ENCODE data around the gene THOC7. TPM values are rescaled to one million over a fixed set of nuclear protein-coding genes. Genes with fewer than 3 reads are reported as not detected.

Gene THOC7
- total and polyA plus RNA-seq, 2 experiments from 2014 or later, result 49.1 to 115 TPM

GRCh38 chr3:63877737-63878393 is 14.3 kb upstream of the THOC7 start:
- Histone ChIP-seq H3K27ac (no peak overlapping the region), H3K4me1 (ENCODE audit: low read depth) (peaks cover 23% of the 10 kb centered on the region), H3K9me3 (ENCODE audit: low read depth) (no peaks in the 10 kb centered on the region), H3K4me3 (no peak overlapping the region), H3K36me3 (no peaks in the 10 kb centered on the region), H3K27me3 (no peaks in the 10 kb centered on the region)
- no peak for DNase-seq (ENCODE audit: low read depth in 1 of 2, low spot score in 1 of 2)
- TF ChIP-seq CTCF (IDR thresholded peaks at IDR 0.05; ENCODE audit: low read depth, low read length), result no peak

DNA sequence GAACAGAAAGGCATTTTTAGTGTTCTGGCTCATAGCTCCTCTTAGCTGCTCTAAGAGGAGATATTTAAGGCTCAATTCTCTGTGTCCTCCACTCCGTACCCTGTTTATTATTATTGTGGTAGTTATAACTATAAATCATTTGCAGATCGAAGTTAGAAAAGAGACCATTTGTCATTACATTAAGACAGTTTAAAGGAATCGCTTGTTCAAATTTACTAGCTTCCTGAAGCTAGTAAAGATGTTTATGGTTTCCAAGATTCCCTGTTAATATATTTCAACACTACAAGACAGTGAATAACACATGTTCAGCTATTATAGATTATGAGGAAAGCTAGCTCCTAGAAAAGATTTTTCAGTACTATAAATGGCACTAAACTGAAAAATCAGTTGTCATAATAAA is 12.7 kb upstream of the THOC7 start:
- DNase-seq (ENCODE audit: low read depth in 1 of 2, low spot score in 1 of 2), result no peak
- no peak overlapping the region for H3K4me3 ChIP-seq
- no peaks in the 10 kb centered on the region for H3K27me3 ChIP-seq
- H3K36me3 ChIP-seq, result no peaks in the 10 kb centered on the region
- no peak overlapping the region for H3K27ac ChIP-seq
- TF ChIP-seq CTCF (IDR thresholded peaks at IDR 0.05; ENCODE audit: low read depth, low read length), result no peak
- no peaks in the 10 kb centered on the region for H3K9me3 ChIP-seq (ENCODE audit: low read depth)
- peaks cover 23% of the 10 kb centered on the region for H3K4me1 ChIP-seq (ENCODE audit: low read depth)

- no peaks in the 10 kb centered on the region for H3K27me3 ChIP-seq
- TF ChIP-seq CTCF (IDR thresholded peaks at IDR 0.05; ENCODE audit: low read depth, low read length), result no peak
- H3K27ac ChIP-seq, result no peak overlapping the region
- no peak overlapping the region for H3K4me3 ChIP-seq
- no peak for DNase-seq (ENCODE audit: low read depth in 1 of 2, low spot score in 1 of 2)
- H3K36me3 ChIP-seq, result no peaks in the 10 kb centered on the region
- peaks cover 23% of the 10 kb centered on the region for H3K4me1 ChIP-seq (ENCODE audit: low read depth)
- no peaks in the 10 kb centered on the region for H3K9me3 ChIP-seq (ENCODE audit: low read depth)
Measured at GRCh38 chr3:63875510-63875909, 11.9 kb upstream of the THOC7 start.

GRCh38 chr3:63874769-63875168 is 11.2 kb upstream of the THOC7 start:
- no peak for DNase-seq (ENCODE audit: low read depth in 1 of 2, low spot score in 1 of 2)
- Histone ChIP-seq H3K4me3 (no peak overlapping the region), H3K27me3 (no peaks in the 10 kb centered on the region), H3K4me1 (ENCODE audit: low read depth) (peaks cover 23% of the 10 kb centered on the region), H3K36me3 (no peaks in the 10 kb centered on the region), H3K27ac (no peak overlapping the region), H3K9me3 (ENCODE audit: low read depth) (no peaks in the 10 kb centered on the region)
- no peak for TF ChIP-seq CTCF (IDR thresholded peaks at IDR 0.05; ENCODE audit: low read depth, low read length)

- TF ChIP-seq CTCF (IDR thresholded peaks at IDR 0.05; ENCODE audit: low read depth, low read length), result no peak
- H3K27me3 ChIP-seq, result no peaks in the 10 kb centered on the region
- H3K36me3 ChIP-seq, result no peaks in the 10 kb centered on the region
- H3K9me3 ChIP-seq (ENCODE audit: low read depth), result no peaks in the 10 kb centered on the region
- no peak overlapping the region for H3K4me3 ChIP-seq
- peaks cover 8% of the 10 kb centered on the region for H3K4me1 ChIP-seq (ENCODE audit: low read depth)
- peak in 1 of 2 donors; percentile 82 for DNase-seq (ENCODE audit: low read depth in 1 of 2, low spot score in 1 of 2)
- no peak overlapping the region for H3K27ac ChIP-seq
Measured at GRCh38 chr3:63872135-63872924, 8.7 kb upstream of the THOC7 start.

All from cardiac muscle cell (in vitro differentiated cells and primary cell).